ENCODE results near the gene SLC7A5.
"Not testable (repeated sequence)": the region's sequence is repeated elsewhere in the genome, so short reads cannot be mapped to it uniquely, and the experiment has no call there.

The SLC7A5 gene

DNA sequence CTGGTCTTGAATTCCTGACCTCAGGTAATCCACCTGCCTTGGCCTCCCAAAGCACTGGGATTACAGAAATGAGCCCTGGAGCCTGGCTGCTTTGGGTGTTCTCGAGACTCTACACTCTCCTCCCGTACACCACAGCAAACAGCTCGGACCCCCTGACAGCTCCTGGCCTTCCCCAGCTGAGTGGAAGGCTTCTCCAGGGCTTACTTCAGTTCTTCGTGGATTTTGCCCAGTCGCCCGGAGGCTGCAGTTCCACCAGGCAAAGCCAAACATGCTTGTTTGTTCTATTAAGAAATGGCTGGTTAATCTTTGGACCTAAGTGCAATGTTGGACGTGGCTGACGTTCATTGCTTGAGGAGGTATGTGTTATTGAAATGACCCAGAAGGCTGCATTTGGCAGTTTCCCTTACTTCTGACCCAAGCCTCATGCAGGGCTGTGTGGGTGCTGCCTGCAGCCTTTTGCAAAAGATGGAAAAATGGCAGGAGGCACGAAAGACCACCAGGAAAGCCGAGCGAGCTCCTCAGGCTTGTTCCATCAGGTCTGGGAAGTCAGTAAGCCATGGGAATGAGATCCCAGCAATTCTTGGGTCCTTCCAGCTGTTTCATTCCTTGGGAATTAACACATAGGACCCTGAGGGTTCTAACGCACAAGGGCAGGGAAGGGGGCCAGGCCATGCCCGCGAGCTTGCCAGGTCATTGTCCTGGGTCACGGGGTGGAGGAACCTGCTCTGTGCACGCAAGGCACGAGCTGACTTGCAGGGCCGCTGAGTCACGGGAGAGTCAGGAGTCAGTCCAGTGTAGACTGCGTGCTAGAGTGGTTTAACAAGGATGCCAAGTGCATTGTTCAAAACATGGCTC, 79.6 kb downstream of the SLC7A5 start:
- no peak for DNase-seq (ENCODE audit: low spot score)
- TF ChIP-seq, protein P1, sequence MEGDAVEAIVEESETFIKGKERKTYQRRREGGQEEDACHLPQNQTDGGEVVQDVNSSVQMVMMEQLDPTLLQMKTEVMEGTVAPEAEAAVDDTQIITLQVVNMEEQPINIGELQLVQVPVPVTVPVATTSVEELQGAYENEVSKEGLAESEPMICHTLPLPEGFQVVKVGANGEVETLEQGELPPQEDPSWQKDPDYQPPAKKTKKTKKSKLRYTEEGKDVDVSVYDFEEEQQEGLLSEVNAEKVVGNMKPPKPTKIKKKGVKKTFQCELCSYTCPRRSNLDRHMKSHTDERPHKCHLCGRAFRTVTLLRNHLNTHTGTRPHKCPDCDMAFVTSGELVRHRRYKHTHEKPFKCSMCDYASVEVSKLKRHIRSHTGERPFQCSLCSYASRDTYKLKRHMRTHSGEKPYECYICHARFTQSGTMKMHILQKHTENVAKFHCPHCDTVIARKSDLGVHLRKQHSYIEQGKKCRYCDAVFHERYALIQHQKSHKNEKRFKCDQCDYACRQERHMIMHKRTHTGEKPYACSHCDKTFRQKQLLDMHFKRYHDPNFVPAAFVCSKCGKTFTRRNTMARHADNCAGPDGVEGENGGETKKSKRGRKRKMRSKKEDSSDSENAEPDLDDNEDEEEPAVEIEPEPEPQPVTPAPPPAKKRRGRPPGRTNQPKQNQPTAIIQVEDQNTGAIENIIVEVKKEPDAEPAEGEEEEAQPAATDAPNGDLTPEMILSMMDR (IDR thresholded peaks at IDR 0.05; ENCODE audit: borderline replicate concordance, control extremely low read depth, extremely low read depth, insufficient read depth, missing control alignments): no peak
- in situ Hi-C loops (cut with MboI; ENCODE audit: low sequenced_read_pairs, unreplicated experiment): no loop called here

DNA sequence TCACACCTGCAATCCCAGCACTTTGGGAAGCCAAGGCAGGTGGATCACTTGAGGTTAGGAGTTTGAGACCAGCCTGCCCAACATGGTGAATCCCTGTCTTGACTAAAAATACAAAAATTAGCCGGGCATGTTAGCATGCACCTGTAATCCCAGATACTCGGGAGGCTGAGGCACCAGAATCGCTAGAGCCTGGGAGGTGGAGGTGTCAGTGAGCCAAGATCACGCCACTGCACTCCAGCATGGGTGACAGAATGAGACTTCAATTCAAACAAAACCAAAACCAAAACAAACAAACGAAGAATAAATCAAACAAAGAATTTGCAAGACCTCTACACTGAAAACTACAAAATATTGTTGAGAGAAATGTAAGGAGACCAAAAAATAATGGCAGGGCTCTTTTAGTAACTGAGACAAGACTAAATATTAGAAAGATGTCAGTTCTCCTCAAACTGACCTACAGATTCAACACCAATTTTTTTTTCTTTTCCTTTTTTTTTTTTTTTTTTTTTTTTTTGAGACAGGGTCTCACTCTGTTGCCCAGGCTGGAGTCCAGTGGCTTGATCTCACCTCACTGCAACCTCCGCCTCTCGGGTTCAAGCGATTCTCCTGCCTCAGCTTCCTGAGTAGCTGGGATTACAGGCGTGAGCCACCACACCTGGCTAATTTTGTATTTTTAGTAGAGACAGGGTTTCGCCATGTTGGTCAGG, 80.4 kb downstream of the SLC7A5 start:
- DNase-seq (ENCODE audit: low spot score); in situ Hi-C loops (cut with MboI; ENCODE audit: low sequenced_read_pairs, unreplicated experiment): not testable (repeated sequence)

DNA sequence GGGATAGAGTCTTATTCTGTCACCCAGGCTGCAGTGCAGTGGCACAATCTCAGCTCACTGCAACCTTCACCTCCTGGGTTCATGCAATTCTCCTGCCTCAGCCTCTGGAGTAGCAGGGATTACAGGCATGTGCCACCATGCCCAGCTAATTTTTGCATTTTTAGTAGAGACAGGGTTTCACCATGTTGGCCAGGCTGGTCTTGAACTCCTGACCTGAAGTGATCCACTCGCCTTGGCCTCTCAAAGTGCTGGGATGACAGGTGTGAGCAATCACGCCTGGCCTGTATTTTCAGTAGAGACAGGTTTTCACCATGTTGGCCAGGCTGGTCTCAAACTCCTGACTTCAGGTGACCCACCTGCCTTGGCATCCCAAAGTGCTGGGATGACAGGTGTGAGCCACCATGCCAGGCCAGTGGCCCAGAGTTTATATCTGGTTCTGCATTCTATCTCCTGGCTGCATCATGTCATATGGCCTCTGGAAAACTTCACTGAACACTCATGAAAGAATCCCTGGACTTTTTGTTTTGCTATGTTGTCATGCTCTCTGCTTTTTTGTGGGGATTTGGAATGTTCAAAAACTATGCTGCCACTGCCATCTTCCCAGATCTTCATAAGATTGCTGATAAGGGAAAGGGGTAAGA, 81.7 kb downstream of the SLC7A5 start:
- in situ Hi-C loops (cut with MboI; ENCODE audit: low sequenced_read_pairs, unreplicated experiment); DNase-seq (ENCODE audit: low spot score): not testable (repeated sequence)

DNA sequence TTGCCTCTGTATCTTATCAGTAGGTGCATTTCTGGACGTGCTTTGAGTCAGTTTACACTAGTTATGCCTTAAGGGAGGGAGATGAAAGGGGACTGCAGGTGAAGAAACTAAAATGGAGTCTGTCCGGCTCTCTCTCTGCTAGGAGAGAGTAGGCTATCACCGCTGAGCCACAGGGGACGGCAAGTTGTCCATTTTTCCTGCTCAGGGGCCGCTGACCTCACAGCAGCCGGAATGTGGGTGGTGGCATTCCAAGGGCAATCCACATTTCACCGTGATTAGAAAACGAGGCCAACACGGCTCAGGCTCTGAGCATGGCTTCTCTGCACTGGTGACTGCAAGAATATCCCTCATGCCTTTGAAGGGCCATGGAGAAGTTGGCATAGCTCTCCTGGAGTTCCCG, 84.5 kb downstream of the SLC7A5 start:
- TF ChIP-seq, protein P1 (IDR thresholded peaks at IDR 0.05; ENCODE audit: borderline replicate concordance, control extremely low read depth, extremely low read depth, insufficient read depth, missing control alignments): no peak
- no peak for DNase-seq (ENCODE audit: low spot score)
- in situ Hi-C loops (cut with MboI; ENCODE audit: low sequenced_read_pairs, unreplicated experiment): no loop called here

DNA sequence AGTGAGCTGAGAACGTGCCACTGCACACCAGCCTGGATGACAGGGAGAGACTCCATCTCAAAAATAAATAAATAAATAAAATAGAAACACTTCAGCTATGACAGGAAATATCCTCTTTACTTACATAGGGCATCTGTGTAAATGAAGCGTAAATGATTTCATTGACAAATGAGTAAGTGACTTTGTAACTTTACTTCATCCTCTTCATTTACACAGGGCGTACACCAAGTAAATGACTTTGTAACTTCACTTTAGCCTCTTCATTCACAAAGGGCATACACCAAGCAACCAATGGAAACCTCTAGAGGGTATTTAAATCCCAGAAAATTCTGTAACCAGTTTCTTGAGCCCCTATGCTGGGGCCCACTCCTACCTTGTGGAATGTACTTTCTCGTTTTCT, 87.3 kb downstream of the SLC7A5 start:
- in situ Hi-C loops (cut with MboI; ENCODE audit: low sequenced_read_pairs, unreplicated experiment): no loop called here
- TF ChIP-seq, protein P1 (IDR thresholded peaks at IDR 0.05; ENCODE audit: borderline replicate concordance, control extremely low read depth, extremely low read depth, insufficient read depth, missing control alignments): no peak
- DNase-seq (ENCODE audit: low spot score): no peak

DNA sequence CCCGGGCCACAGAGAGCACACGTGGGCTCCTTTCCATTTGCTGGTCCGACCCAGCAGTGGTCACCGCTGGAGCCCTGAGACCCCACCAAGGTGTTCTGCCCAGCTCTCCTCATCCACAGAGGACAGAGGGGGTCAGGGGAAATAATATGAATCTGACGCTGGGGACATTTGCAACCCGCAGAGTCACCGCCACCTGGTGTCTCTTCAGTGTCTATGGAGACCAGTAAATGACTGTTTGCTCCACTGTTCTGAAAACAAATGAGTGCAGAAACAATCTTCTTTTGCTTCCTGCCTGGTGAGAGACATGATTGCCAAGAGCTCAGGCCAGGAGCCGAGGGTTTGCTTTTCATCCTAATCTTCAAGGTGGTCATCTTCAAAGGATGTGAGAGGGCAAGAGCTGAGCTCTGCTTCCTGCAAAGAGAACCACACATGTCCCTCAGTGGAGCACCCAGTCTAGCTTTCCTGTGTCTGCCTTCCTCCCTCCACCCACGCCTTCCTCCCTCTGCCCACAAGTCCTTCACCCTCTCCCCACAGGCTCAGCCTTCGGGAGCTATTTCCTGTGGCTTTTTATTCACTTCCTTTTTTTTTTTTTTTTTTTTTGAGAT, 88.8 kb downstream of the SLC7A5 start:
- in situ Hi-C loops (cut with MboI; ENCODE audit: low sequenced_read_pairs, unreplicated experiment): no loop called here
- peak; percentile 69 for DNase-seq (ENCODE audit: low spot score)
- TF ChIP-seq, protein P1 (IDR thresholded peaks at IDR 0.05; ENCODE audit: borderline replicate concordance, control extremely low read depth, extremely low read depth, insufficient read depth, missing control alignments): no peak
